HG02840 (cell line): ENCODE results near the gene PHF11.

Source experiments
- ATAC-seq: cut with Tn5 transposase; IDR thresholded peaks from one replicate; pipeline ENCODE4 v1.9.1; 2021; ENCODE audit warnings: mild to moderate bottlenecking, moderate library complexity, moderate number of reproducible peaks; ENCODE audit not compliant: unreplicated experiment, low FRiP score

Gene PHF11

GRCh38 chr13:49497272-49497671, 1.5 kb downstream of the PHF11 start:
- ATAC-seq: no peak

- no peak for ATAC-seq
Observed at GRCh38 chr13:49498206-49498605, 2.5 kb downstream of the PHF11 start.

- ATAC-seq: no peak
Observed at GRCh38 chr13:49499889-49500660, 4.3 kb downstream of the PHF11 start.

- ATAC-seq: no peak
Observed at GRCh38 chr13:49502954-49503353, 7.2 kb downstream of the PHF11 start.

GRCh38 chr13:49503951-49504350, 8.2 kb downstream of the PHF11 start:
- ATAC-seq: no peak

- ATAC-seq: no peak
Observed at GRCh38 chr13:49512578-49512977, 16.8 kb downstream of the PHF11 start.

- no peak for ATAC-seq
Observed at GRCh38 chr13:49516467-49516866, 20.7 kb downstream of the PHF11 start.

GRCh38 chr13:49517461-49517860, 21.7 kb downstream of the PHF11 start:
- ATAC-seq: no peak

GRCh38 chr13:49521224-49521623, 25.5 kb downstream of the PHF11 start:
- no peak for ATAC-seq

GRCh38 chr13:49524740-49525501, 29.2 kb downstream of the PHF11 start:
- ATAC-seq: no peak

GRCh38 chr13:49527123-49527522, 31.4 kb downstream of the PHF11 start:
- ATAC-seq: no peak

- ATAC-seq: no peak
Observed at GRCh38 chr13:49528161-49528560, 32.4 kb downstream of the PHF11 start.

GRCh38 chr13:49530457-49530856, 34.7 kb downstream of the PHF11 start:
- no peak for ATAC-seq

- no peak for ATAC-seq
Observed at GRCh38 chr13:49532593-49532992, 36.8 kb downstream of the PHF11 start.

GRCh38 chr13:49533011-49533410, 37.3 kb downstream of the PHF11 start:
- ATAC-seq: no peak

GRCh38 chr13:49533591-49534269, 38.0 kb downstream of the PHF11 start:
- ATAC-seq: no peak

- ATAC-seq: no peak
Observed at GRCh38 chr13:49536144-49536873, 40.6 kb downstream of the PHF11 start.

- no peak for ATAC-seq
Observed at GRCh38 chr13:49538404-49538803, 42.7 kb downstream of the PHF11 start.

- ATAC-seq: no peak
Observed at GRCh38 chr13:49539313-49539712, 43.6 kb downstream of the PHF11 start.

- no peak for ATAC-seq
Observed at GRCh38 chr13:49539746-49540145, 44.0 kb downstream of the PHF11 start.

GRCh38 chr13:49540552-49540951, 44.8 kb downstream of the PHF11 start:
- no peak for ATAC-seq
